CD8-positive, alpha-beta memory T cell (primary cell): ENCODE measurements around the gene FBXW5. TPM values are rescaled to one million over a fixed set of nuclear protein-coding genes. Genes with fewer than 3 reads are reported as not detected.

ENCODE experiments used
- CTCF ChIA-PET: fragments of 350-600 bp; sonication (Branson Sonifier 250); formaldehyde crosslinking; loops from one replicate; lab custom pipeline; 2021; ENCODE audit warnings: antibody characterized with exemption; lab: Charles Lee
- POLR2A ChIA-PET: fragments of 350-600 bp; sonication (Branson Sonifier 250); formaldehyde crosslinking; loops from one replicate; lab custom pipeline; 2021; ENCODE audit warnings: antibody characterized with exemption; lab: Charles Lee
- DNase-seq, 5 donors: peaks; one replicate each; pipeline versions ENCODE4 v3.0.0 to v3.0.0-alpha.2; 2020 to 2022; ENCODE audit warnings: mixed read lengths in 1 of 5
- H3K27ac ChIP-seq: one replicate; pipeline ENCODE4 v1.7.0; 2013; ENCODE audit warnings: low read depth, mild to moderate bottlenecking, low read length, moderate library complexity
- H3K27me3 ChIP-seq: 2 replicates; pipeline ENCODE4 v1.7.0; 2013; ENCODE audit warnings: low read length, mild to moderate bottlenecking; ENCODE audit not compliant: insufficient read depth, poor library complexity, severe bottlenecking
- H3K36me3 ChIP-seq: 2 replicates; pipeline ENCODE4 v1.7.0; 2013; ENCODE audit warnings: mild to moderate bottlenecking, low read length, moderate library complexity; ENCODE audit not compliant: insufficient read depth
- H3K4me1 ChIP-seq: 2 replicates; pipeline ENCODE4 v1.7.0; 2013; ENCODE audit warnings: mild to moderate bottlenecking, low read length, moderate library complexity; ENCODE audit not compliant: insufficient read depth
- H3K4me3 ChIP-seq: 2 replicates; pipeline ENCODE4 v1.7.0; 2013; ENCODE audit warnings: mild to moderate bottlenecking, low read length
- H3K9me3 ChIP-seq: 2 replicates; pipeline ENCODE4 v1.7.0; 2013; ENCODE audit warnings: mild to moderate bottlenecking, low read length
- H3K27ac Mint-ChIP-seq, 8 donors: one replicate each; pipeline ENCODE4 v1.8.0; 2020 to 2021; ENCODE audit warnings: mixed read lengths in 8 of 8, mild to moderate bottlenecking in 6 of 8, inconsistent platforms in 3 of 8, moderate library complexity in 3 of 8
- H3K27me3 Mint-ChIP-seq, 2 donors: one replicate each; pipeline ENCODE4 v1.8.0; 2020 to 2021; ENCODE audit warnings: mixed read lengths in 2 of 2, mild to moderate bottlenecking in 1 of 2, moderate library complexity in 1 of 2
- H3K36me3 Mint-ChIP-seq, 3 donors: one replicate each; pipeline ENCODE4 v1.8.0; 2020 to 2021; ENCODE audit warnings: mixed read lengths in 3 of 3, inconsistent platforms in 1 of 3, mild to moderate bottlenecking in 1 of 3
- H3K4me1 Mint-ChIP-seq, 3 donors: one replicate each; pipeline ENCODE4 v1.8.0; 2020 to 2021; ENCODE audit warnings: mixed read lengths in 3 of 3, inconsistent platforms in 1 of 3, mild to moderate bottlenecking in 1 of 3
- H3K4me3 Mint-ChIP-seq, 7 donors: one replicate each; pipeline ENCODE4 v1.8.0; 2020 to 2021; ENCODE audit warnings: mixed read lengths in 7 of 7, mild to moderate bottlenecking in 6 of 7, moderate library complexity in 4 of 7, inconsistent platforms in 2 of 7
- H3K9me3 Mint-ChIP-seq, 5 donors: one replicate each; pipeline ENCODE4 v1.8.0; 2020 to 2022; ENCODE audit warnings: mixed read lengths in 5 of 5, mild to moderate bottlenecking in 3 of 5, moderate library complexity in 2 of 5, inconsistent platforms in 1 of 5
- polyA plus RNA-seq: library from polyadenylated mRNA; unstranded; fragments of 300-500 nt; fragmentation: Illumina TruSeq; gene quantifications from one replicate; pipeline ENCODE4 v1.2.3, GENCODE V29; 2021
- total RNA-seq, 2 experiments: library from RNA; stranded (reverse); gene quantifications; one replicate each; pipeline ENCODE4 v1.2.3, GENCODE V29; 2021

Gene FBXW5
- total and polyA plus RNA-seq, 3 experiments from 2014 or later: 104 to 163 (median 105) TPM

DNA sequence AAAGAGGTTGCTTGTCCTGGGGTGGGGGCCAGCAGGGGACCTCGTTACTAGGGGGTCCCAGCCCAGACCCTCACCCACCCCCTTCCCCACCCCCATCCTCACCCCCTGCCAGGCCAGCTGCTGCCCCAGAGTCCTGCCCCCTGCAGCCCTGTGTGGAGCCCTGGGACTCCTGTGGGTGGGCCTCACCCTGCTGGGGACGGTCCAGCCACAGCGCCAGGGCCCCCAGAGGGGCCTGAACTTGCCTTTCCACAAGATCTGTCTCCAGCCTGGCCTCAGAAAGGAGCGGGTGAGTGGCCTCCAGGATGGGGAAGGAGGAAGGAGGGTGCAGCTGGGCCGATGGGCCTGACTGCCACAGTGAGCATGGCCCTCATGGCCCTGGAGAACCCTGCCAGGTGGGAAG lies 25.2 kb upstream of the FBXW5 start:
- Mint-ChIP-seq H3K27ac (peak overlapping the region in 1 of 8 donors; percentile 74), H3K36me3 (no peaks in the 10 kb centered on the region), H3K4me1 (peaks cover 18 to 38% (median 23%) of the 10 kb centered on the region in 3 donors), H3K27me3 (peaks cover 0 to 3% of the 10 kb centered on the region in 2 donors), H3K4me3 (no peak overlapping the region), H3K9me3 (no peaks in the 10 kb centered on the region)
- POLR2A ChIA-PET: no interaction called here
- CTCF ChIA-PET: interaction anchor here (1.0 to 2.1 kb wide), 3 partner anchors 22 to 77 kb away, joined by 3 to 5 read pairs (median 3); partner anchors contain the start of gene NPDC1
- H3K27ac ChIP-seq: no peak overlapping the region
- no peaks in the 10 kb centered on the region for H3K27me3 ChIP-seq
- H3K4me1 ChIP-seq: peaks cover 24% of the 10 kb centered on the region
- no peak overlapping the region for H3K4me3 ChIP-seq
- DNase-seq: no peak
- H3K36me3 ChIP-seq: no peaks in the 10 kb centered on the region
- H3K9me3 ChIP-seq: no peaks in the 10 kb centered on the region

DNA sequence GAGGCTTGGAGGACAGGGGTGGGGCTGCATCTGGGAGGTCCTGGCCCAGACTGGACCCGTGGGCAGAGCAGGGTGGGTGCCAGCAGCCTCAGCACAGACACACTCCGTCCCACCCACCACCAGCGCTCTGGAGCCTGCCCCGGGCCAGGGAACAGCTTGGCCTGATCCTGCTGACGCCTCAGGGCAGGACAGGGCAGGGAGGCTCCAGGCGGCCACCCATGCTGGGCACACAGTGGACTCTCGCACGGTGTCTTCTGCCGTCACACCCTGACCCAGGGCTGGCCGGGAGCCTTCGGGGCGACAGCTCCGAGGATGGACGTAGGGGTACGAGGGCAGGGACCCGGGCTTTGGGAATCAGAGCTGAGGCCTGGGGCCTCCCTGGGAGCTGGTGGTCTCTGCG lies 24.6 kb upstream of the FBXW5 start:
- Mint-ChIP-seq H3K4me1 (peaks cover 20 to 38% (median 22%) of the 10 kb centered on the region in 3 donors), H3K27me3 (peaks cover 0 to 3% of the 10 kb centered on the region in 2 donors), H3K4me3 (no peak overlapping the region), H3K27ac (no peak overlapping the region), H3K36me3 (no peaks in the 10 kb centered on the region), H3K9me3 (no peaks in the 10 kb centered on the region)
- Histone ChIP-seq H3K4me1 (peaks cover 23% of the 10 kb centered on the region), H3K9me3 (no peaks in the 10 kb centered on the region), H3K27ac (no peak overlapping the region), H3K4me3 (no peak overlapping the region), H3K27me3 (no peaks in the 10 kb centered on the region), H3K36me3 (no peaks in the 10 kb centered on the region)
- no peak for DNase-seq
- POLR2A ChIA-PET: no interaction called here
- CTCF ChIA-PET: interaction anchor here (1.0 to 1.3 kb wide), 2 partner anchors 21 to 77 kb away, joined by 3 read pairs; partner anchors contain the start of gene NPDC1

DNA sequence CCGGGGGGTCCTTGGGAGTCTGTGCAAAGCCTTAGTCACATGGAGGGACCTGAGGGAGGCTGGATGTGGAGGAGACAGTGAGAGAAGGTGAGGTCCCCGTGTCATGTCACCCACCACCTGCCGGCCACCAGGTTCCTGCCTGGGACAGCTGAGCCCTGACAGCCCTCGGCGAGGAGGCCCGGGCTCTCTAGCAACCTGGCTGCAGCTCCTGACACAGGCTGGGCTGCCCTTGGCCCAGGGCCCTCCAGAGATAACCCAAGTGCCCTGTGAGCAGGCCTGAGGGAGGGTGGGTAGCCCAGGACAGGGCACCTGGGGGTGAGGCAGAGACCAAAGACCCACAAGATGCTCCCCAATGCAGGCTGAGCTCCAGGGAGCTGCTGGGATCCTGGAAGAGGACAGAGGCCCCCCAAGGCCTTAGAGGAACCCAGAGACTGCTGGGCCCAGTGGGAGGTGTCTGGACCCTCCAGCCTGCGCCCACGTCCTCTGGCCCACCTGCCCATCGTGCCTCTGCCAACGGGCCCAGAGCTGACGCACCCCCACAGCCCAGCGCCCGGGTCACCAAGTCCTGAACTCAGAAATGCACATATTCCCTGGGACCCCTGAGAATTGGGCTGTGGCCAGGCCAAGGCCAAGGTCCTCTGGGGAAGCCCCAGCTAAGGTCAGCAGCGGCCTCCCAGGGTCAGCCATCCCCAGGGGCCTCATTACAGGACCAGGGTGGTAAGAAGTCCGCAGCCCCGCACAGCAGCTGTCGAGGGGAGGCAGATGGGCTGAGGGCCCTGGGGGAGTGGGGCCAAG lies 24.0 kb upstream of the FBXW5 start:
- no peak overlapping the region for H3K4me3 Mint-ChIP-seq
- H3K4me1 ChIP-seq: peaks cover 19% of the 10 kb centered on the region
- H3K36me3 ChIP-seq: no peaks in the 10 kb centered on the region
- DNase-seq: no peak
- CTCF ChIA-PET: interaction anchor here (1.3 kb wide), 1 partner anchor 78 kb away, joined by 3 read pairs; the partner anchor contains the start of gene NPDC1
- H3K4me1 Mint-ChIP-seq: peaks cover 20 to 32% (median 22%) of the 10 kb centered on the region in 3 donors
- H3K27me3 ChIP-seq: no peaks in the 10 kb centered on the region
- no peak overlapping the region for H3K27ac ChIP-seq
- H3K27me3 Mint-ChIP-seq: peaks cover 0 to 3% of the 10 kb centered on the region in 2 donors
- H3K4me3 ChIP-seq: no peak overlapping the region
- H3K36me3 Mint-ChIP-seq: no peaks in the 10 kb centered on the region
- peak overlapping the region in 1 of 8 donors; percentile 77 for H3K27ac Mint-ChIP-seq
- no peaks in the 10 kb centered on the region for H3K9me3 Mint-ChIP-seq
- POLR2A ChIA-PET: no interaction called here
- H3K9me3 ChIP-seq: no peaks in the 10 kb centered on the region

DNA sequence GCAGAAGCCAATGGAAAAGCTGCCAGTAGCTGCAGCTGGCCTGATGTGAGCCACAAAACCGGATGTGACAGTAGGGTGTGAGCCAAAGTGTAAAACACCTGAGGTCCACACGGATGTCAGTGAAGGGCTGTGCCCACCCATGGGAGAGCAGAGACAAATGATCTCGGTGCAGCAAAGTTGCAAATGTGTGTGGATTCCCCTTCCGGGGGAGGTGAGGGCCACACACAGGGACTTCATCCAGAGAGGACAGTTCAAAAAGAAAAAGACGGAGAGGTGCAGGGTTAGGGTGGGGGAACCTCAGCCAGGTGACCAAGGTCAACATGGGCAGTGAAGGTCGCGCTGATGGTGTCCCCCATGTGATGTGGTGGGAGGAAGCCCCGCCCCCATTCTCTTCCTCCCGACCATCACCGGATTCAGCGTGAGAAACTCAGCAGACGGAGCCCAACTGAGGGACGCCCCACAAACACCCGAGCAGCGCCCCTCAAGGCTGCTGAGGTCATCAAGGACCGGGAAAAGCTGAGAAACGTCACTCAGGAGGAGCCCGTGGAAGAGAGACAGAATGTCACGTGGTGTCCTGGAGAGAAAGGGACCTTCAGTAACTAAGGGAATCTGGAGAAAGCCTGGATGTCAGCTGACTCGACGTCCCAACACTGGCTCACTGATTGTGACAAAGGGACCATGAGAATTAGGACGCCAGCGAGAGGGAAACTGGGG lies 21.4 kb upstream of the FBXW5 start:
- CTCF ChIA-PET: interaction anchor here (0.7 to 2.5 kb wide), 4 partner anchors 10 to 27 kb away, joined by 3 to 8 read pairs (median 5); partner anchors contain the start of gene PAXX
- H3K9me3 Mint-ChIP-seq: no peaks in the 10 kb centered on the region
- H3K4me3 Mint-ChIP-seq: peak overlapping the region; percentile 62 to 86 (median 82)
- peaks cover 30 to 56% (median 32%) of the 10 kb centered on the region in 3 donors for H3K4me1 Mint-ChIP-seq
- no peaks in the 10 kb centered on the region for H3K27me3 ChIP-seq
- H3K27me3 Mint-ChIP-seq: peaks cover 0 to 3% of the 10 kb centered on the region in 2 donors
- no peaks in the 10 kb centered on the region for H3K9me3 ChIP-seq
- POLR2A ChIA-PET: interaction anchor here (0.6 to 2.2 kb wide), 7 partner anchors 9 to 857 kb away, joined by 3 to 6 read pairs (median 5); no protein-coding TSS in a partner anchor
- H3K36me3 ChIP-seq: no peaks in the 10 kb centered on the region
- no peaks in the 10 kb centered on the region for H3K36me3 Mint-ChIP-seq
- peak overlapping the region; percentile 57 for H3K27ac ChIP-seq
- peak overlapping the region; percentile 78 to 97 (median 95) for H3K27ac Mint-ChIP-seq
- DNase-seq: peak in 4 of 5 donors; percentile 44 to 73 (median 66)
- peaks cover 35% of the 10 kb centered on the region for H3K4me1 ChIP-seq
- peak overlapping the region; percentile 34 for H3K4me3 ChIP-seq

DNA sequence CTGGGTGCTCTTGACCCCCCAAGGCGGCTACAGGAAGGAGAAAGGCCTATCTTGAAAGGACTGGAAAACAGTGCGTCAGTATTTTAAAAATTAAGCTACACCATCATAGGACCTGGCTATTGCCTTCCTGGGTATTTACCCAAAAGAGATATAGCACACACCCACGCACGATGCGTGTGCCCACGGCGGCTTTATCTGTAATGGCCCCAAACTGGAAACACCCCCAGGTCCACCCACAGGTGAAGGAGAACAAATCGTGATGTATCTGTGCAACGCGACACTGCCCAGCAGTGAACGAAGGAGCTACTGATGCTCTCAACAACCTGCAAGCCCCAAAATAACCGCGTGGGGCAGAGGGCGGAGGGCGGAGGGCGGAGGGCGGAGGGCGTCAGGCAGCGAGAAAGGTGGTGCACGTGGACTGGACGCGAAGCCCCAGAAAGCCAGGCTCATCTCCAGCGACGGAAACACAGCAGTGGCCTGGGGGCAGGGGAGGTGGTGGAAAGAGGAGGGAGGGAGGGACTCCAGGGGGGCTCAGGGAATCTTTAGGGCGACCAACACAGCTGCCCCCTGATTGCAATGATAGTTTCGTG lies 20.4 kb upstream of the FBXW5 start:
- H3K4me1 Mint-ChIP-seq: peaks cover 38 to 62% (median 40%) of the 10 kb centered on the region in 3 donors
- Histone ChIP-seq H3K27me3 (no peaks in the 10 kb centered on the region), H3K27ac (peak overlapping the region; percentile 16), H3K4me1 (peaks cover 40% of the 10 kb centered on the region), H3K4me3 (no peak overlapping the region), H3K36me3 (no peaks in the 10 kb centered on the region), H3K9me3 (no peaks in the 10 kb centered on the region)
- DNase-seq: no peak
- peak overlapping the region in 6 of 7 donors; percentile 36 to 86 (median 80) for H3K4me3 Mint-ChIP-seq
- CTCF ChIA-PET: interaction anchor here (0.8 to 2.5 kb wide), 5 partner anchors 11 to 123 kb away, joined by 3 to 8 read pairs (median 3); partner anchors contain the start of genes AJM1, FBXW5 and PAXX
- H3K27ac Mint-ChIP-seq: peak overlapping the region; percentile 45 to 97 (median 86)
- peaks cover 0 to 3% of the 10 kb centered on the region in 2 donors for H3K27me3 Mint-ChIP-seq
- H3K36me3 Mint-ChIP-seq: peaks cover 0 to 3% (median 0%) of the 10 kb centered on the region in 3 donors
- POLR2A ChIA-PET: interaction anchor here (0.6 to 2.2 kb wide), 3 partner anchors 10 to 62 kb away, joined by 3 to 6 read pairs (median 3); no protein-coding TSS in a partner anchor
- no peaks in the 10 kb centered on the region for H3K9me3 Mint-ChIP-seq

- H3K9me3 ChIP-seq: no peaks in the 10 kb centered on the region
- Mint-ChIP-seq H3K4me1 (peaks cover 39 to 68% (median 41%) of the 10 kb centered on the region in 3 donors), H3K9me3 (no peaks in the 10 kb centered on the region), H3K27me3 (peaks cover 0 to 3% of the 10 kb centered on the region in 2 donors), H3K27ac (peak overlapping the region in 6 of 8 donors; percentile 54 to 94 (median 80)), H3K36me3 (peaks cover 0 to 3% (median 0%) of the 10 kb centered on the region in 3 donors), H3K4me3 (peak overlapping the region in 4 of 7 donors; percentile 19 to 68 (median 46))
- H3K27me3 ChIP-seq: no peaks in the 10 kb centered on the region
- no peak for DNase-seq
- CTCF ChIA-PET: interaction anchor here (0.8 to 2.5 kb wide), 6 partner anchors 12 to 122 kb away, joined by 3 to 8 read pairs (median 3); partner anchors contain the start of genes AJM1, CLIC3, FBXW5 and PAXX
- peaks cover 47% of the 10 kb centered on the region for H3K4me1 ChIP-seq
- no peaks in the 10 kb centered on the region for H3K36me3 ChIP-seq
- POLR2A ChIA-PET: interaction anchor here (2.2 kb wide), 1 partner anchor 11 kb away, joined by 6 read pairs; no protein-coding TSS in a partner anchor
- no peak overlapping the region for H3K4me3 ChIP-seq
- H3K27ac ChIP-seq: peak overlapping the region; percentile 16
Observed at GRCh38 chr9:136964171-136964689, 19.7 kb upstream of the FBXW5 start.

GRCh38 chr9:136963751-136964150 lies 19.2 kb upstream of the FBXW5 start:
- POLR2A ChIA-PET: no interaction called here
- H3K27me3 Mint-ChIP-seq: peaks cover 0 to 3% of the 10 kb centered on the region in 2 donors
- peaks cover 0 to 3% (median 0%) of the 10 kb centered on the region in 3 donors for H3K36me3 Mint-ChIP-seq
- no peak overlapping the region for H3K27ac ChIP-seq
- peaks cover 41 to 73% (median 42%) of the 10 kb centered on the region in 3 donors for H3K4me1 Mint-ChIP-seq
- no peak overlapping the region for H3K27ac Mint-ChIP-seq
- H3K4me3 ChIP-seq: no peak overlapping the region
- peaks cover 52% of the 10 kb centered on the region for H3K4me1 ChIP-seq
- no peaks in the 10 kb centered on the region for H3K36me3 ChIP-seq
- peak overlapping the region in 1 of 7 donors; percentile 68 for H3K4me3 Mint-ChIP-seq
- CTCF ChIA-PET: interaction anchor here (0.8 to 2.0 kb wide), 5 partner anchors 11 to 122 kb away, joined by 3 to 13 read pairs (median 3); partner anchors contain the start of genes AJM1, CLIC3 and FBXW5
- DNase-seq: no peak
- H3K27me3 ChIP-seq: no peaks in the 10 kb centered on the region
- H3K9me3 ChIP-seq: no peaks in the 10 kb centered on the region
- H3K9me3 Mint-ChIP-seq: no peaks in the 10 kb centered on the region
